HS-27A (cell line): ENCODE measurements around the gene KCNRG.
"Not testable (repeated sequence)": the region's sequence is repeated elsewhere in the genome, so short reads cannot be mapped to it uniquely, and the experiment has no call there.

Source experiments
- DNase-seq: peaks from one replicate; pipeline ENCODE4 v3.0.0-alpha.2; 2012; ENCODE audit warnings: low read depth, missing footprints

The KCNRG gene

GRCh38 chr13:50012396-50013169, 2.7 kb upstream of the KCNRG start:
- DNase-seq, result no peak

GRCh38 chr13:50014386-50014785, 858 bp upstream of the KCNRG start:
- DNase-seq, result no peak

GRCh38 chr13:50015750-50016149, 506 bp downstream of the KCNRG start:
- DNase-seq, result no peak

- no peak for DNase-seq
These were observed 1.2 kb downstream of the KCNRG start for GRCh38 chr13:50016444-50016843.

DNA sequence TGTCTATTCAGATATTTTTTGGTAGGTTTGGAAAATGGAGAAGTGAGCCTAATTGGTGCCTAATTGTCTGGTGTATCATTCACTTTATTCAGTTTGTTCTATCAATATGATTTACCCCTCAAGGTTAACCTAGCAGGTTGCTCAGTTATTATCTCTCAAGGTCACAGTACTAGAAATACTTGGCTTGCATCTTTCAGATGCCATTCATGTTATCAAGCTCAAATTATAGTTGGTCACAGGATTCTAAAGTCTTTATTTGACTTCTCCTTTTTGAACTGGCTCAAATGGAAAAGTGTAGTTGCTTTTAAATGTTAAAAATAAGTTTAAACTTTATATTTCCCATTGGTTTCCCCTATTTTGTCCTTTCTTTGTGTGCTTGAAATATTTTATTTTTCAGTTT, 2.6 kb downstream of the KCNRG start:
- DNase-seq, result no peak

DNA sequence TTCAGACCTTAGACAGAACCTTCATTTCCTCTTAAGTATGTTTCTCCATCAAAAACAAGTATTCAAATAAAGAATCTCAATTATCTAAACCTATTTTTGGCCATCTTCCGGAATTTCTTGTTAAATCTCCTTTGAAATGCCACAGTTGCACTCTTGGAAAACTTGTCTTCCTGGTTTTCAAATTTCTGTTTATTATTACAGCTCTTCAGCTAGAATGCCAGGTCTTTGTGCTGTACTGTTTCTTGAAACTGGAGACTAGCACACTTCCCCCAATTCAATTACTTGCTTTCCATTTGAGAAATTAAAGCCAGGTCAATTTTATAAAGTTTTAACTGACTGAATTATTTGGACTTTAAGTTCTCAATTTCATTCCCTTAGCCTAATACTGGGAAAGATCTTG, 10.2 kb downstream of the KCNRG start:
- no peak for DNase-seq

- no peak for DNase-seq
These were observed 11.7 kb downstream of the KCNRG start for GRCh38 chr13:50026788-50027473.

- DNase-seq, result no peak
These were observed 15.1 kb downstream of the KCNRG start for GRCh38 chr13:50030315-50030714.

- DNase-seq, result no peak
These were observed 18.5 kb downstream of the KCNRG start for GRCh38 chr13:50033725-50034124.

DNA sequence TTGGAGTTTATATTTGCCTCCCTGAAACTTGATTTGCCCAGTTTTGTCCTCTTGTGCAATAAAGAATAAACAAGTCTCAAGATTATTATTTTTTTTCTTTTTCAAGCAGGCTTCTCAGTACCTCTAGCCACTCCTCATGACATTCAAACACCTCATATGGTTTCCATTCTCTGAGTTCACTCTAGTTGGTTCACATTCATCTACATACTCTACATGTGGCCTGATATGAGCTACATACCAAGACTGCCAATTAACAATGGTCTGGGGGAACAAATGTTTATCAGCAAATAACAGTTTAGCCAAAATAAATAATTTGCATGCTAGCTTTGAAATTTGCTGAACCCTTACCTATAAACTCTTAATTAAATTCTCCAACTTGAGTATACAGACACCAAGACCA, 22.5 kb downstream of the KCNRG start:
- DNase-seq, result no peak

DNA sequence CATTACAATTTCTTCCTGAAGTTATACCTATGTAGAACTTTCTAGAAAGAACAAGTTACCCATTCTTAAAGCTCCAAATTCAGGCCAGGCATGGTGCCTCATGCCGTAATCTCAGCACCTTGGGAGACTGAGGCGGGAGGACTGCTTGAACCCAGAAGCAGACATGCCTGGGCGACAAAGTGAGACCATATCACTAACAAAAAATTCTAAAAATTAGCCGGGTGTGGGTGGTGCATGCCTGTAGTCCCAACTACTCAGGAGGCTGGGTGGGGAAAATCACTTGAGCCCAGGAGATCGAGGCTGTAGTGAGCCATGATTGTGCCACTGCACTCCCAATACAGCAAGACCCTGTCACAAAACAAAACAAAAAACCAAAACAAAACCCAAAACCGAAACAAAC, 23.0 kb downstream of the KCNRG start:
- DNase-seq, result no peak

- no peak for DNase-seq
These were observed 37.2 kb downstream of the KCNRG start for GRCh38 chr13:50052478-50052877.

DNA sequence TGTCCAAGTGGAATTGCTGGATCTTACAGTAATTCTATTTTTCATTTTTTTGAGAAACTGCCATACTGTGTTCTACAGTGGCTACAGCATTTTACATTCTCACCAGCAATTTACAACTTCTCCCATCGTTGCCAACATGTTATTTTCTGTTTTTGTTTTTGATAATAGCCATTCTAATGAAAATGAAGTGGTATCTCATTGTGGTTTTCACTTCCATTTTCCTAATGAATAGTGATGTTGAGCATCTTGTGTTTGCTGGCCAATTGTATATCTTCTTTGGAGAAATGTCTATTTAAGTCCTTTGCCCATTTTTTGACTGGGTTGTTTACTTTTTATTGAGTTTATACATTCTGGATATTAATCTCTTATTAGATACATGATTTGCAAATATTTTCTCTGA, 38.6 kb downstream of the KCNRG start:
- no peak for DNase-seq

DNA sequence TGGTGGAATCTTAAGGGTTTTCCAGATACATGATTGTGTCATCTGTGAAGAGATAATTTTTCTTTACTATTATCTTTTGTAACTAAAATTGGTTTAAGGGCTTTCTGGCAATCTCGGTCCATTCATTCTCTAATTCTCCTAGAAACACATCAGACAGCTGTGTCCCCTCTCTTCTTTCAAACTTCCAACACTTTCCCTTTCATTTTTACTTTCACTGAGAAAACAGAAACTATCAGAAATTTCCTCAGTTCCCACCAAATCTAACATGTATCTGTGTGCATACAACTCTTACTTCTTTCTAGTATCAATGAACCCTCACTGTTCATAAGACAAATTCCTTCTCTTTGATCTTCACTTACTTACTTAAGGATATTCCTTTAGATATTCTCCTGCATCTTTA, 40.2 kb downstream of the KCNRG start:
- DNase-seq, result no peak

GRCh38 chr13:50060718-50061117, 45.5 kb downstream of the KCNRG start:
- DNase-seq, result no peak

DNA sequence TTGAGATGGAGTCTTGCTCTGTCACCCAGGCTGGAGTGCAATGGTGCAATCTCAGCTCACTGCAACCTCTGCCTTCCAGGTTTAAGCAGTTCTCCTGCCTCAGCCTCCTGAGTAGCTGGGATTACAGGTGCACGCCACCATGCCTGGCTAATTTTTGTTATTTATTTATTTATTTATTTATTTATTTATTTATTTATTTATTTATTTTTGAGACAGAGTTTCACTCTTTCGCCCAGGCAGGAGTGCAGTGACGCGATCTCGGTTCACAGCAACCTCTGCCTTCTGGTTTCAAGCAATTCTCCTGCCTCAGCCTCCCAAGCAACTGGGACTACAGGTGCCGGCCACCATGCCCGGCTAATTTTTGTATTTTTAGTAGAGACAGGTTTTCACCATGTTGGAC, 47.1 kb downstream of the KCNRG start:
- DNase-seq, result not testable (repeated sequence)

GRCh38 chr13:50065712-50066111, 50.5 kb downstream of the KCNRG start:
- DNase-seq, result no peak

GRCh38 chr13:50068508-50068907, 53.3 kb downstream of the KCNRG start:
- DNase-seq, result no peak

- DNase-seq, result no peak
These were observed 54.0 kb downstream of the KCNRG start for GRCh38 chr13:50069261-50069660.

DNA sequence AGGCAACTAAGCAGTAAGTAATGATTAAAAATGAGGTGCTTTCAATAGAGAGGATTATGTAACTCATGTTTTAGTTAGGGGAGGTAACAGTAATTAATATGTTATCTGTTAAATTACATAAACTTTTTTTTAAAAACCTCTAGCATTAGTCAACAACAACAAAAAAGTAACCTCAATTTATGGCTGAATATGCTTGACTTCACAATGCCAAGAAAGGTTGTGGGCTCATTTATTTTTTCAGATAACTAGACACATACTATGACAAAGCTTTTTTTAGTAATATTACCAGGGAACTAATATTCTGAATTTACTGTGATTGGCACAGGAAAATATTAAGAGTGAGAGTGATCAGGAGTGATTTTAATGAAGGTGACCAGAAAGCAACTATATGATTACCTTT, 54.9 kb downstream of the KCNRG start:
- no peak for DNase-seq
